Ovary (tissue), 3 donors: ENCODE measurements around the gene HPCAL1.

Experiments used
- EP300 ChIP-seq: sonication (generic); formaldehyde crosslinking; IDR thresholded peaks from one replicate; pipeline ENCODE4 v1.6.1; 2017; ENCODE audit warnings: antibody characterized with exemption
- POLR2A ChIP-seq: fragments of 450-650 bp; IDR thresholded peaks from one replicate; pipeline ENCODE4 v1.6.1; 2017; ENCODE audit warnings: antibody characterized with exemption, mild to moderate bottlenecking, moderate library complexity
- TF ChIP-seq, protein P1 (sequence below), 3 donors: fragments of 450-650 bp in 2 of 3; fragments of 200-600 bp in 1 of 3; IDR thresholded peaks; one replicate each; pipeline versions ENCODE4 v1.5.1 to v1.8.0; 2016 to 2022; ENCODE audit warnings: antibody characterized with exemption in 3 of 3, mild to moderate bottlenecking in 1 of 3
- donor health status: DM: no; HTN: no; CAD: no.

DNA sequence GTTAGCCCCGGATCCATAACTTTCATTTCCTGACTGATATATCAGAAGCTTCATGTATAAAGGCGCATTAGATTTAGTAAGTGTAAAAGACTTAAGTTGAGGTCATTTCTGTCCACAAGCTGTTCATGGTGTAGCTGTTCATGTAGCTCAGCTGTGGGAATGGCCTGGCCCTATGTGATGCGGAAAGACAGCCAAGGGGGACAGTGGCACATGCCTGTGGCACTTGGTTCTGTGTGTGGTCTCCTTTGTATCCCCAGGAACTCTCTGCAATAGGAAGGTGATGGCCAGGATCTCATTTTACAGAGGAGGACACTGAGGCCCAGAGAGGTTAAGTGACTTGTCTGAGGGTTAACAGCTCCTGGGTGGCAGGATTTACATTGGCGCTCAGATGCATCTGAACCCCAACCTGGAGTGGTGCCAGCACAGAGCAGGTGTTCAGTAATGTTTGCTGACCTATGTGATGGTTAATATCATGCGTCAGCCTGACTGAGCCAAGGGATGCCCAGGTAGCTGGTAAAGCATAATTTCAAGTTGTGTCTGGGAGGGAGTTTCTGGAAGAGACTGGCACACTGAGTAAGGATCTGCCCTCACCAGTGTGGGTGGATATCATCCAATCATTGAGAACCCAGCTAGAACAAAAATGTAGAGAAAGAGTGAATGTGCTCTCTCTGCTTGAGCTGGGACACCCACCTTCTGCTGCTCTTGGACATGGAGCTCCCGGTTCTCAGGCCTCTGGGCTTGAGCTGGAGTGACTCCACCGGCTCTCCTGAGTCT is 25.4 kb downstream of the HPCAL1 start:
- TF ChIP-seq, protein P1, sequence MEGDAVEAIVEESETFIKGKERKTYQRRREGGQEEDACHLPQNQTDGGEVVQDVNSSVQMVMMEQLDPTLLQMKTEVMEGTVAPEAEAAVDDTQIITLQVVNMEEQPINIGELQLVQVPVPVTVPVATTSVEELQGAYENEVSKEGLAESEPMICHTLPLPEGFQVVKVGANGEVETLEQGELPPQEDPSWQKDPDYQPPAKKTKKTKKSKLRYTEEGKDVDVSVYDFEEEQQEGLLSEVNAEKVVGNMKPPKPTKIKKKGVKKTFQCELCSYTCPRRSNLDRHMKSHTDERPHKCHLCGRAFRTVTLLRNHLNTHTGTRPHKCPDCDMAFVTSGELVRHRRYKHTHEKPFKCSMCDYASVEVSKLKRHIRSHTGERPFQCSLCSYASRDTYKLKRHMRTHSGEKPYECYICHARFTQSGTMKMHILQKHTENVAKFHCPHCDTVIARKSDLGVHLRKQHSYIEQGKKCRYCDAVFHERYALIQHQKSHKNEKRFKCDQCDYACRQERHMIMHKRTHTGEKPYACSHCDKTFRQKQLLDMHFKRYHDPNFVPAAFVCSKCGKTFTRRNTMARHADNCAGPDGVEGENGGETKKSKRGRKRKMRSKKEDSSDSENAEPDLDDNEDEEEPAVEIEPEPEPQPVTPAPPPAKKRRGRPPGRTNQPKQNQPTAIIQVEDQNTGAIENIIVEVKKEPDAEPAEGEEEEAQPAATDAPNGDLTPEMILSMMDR (IDR thresholded peaks at IDR 0.05) = no peak
- TF ChIP-seq POLR2A (no peak), EP300 (no peak)
